Brain microvascular endothelial cell (primary cell): ENCODE measurements around the gene BATF3.
A peak's percentile ranks its signal among the peaks of the same experiment; 100 is the strongest.

Experiments used
- DNase-seq: peaks from one replicate; pipeline ENCODE4 v3.0.0-alpha.2; 2020
- H3K27ac ChIP-seq: fragments of 250-450 bp; sonication (Bioruptor Pico); 2 replicates; pipeline ENCODE4 v1.5.1; 2020; ENCODE audit warnings: mild to moderate bottlenecking, moderate library complexity
- H3K27me3 ChIP-seq: fragments of 250-450 bp; sonication (Bioruptor Pico); replicated peaks from 2 replicates; pipeline ENCODE4 v1.5.1; 2020; ENCODE audit warnings: mild to moderate bottlenecking
- H3K36me3 ChIP-seq: fragments of 250-450 bp; sonication (Bioruptor Pico); replicated peaks from 2 replicates; pipeline ENCODE4 v1.5.1; 2020; ENCODE audit warnings: mild to moderate bottlenecking
- H3K4me3 ChIP-seq: 2 replicates; pipeline ENCODE4 v1.5.1; 2011; ENCODE audit warnings: low read depth, mild to moderate bottlenecking, control low read depth, low read length, moderate library complexity
- in situ Hi-C: cut with HindIII; loops from 2 replicates; pipeline ENCODE4 v1.10.0; 2017; ENCODE audit warnings: low sequenced_read_pairs, low pct_ligation_motif_present
- TF ChIP-seq, protein P1 (sequence below): IDR thresholded peaks from 2 replicates; pipeline ENCODE4 v1.5.1; 2011; ENCODE audit warnings: low read depth, mild to moderate bottlenecking, moderate library complexity, low read length, control low read depth, inconsistent platforms; ENCODE audit errors: missing control alignments

The BATF3 gene

DNA sequence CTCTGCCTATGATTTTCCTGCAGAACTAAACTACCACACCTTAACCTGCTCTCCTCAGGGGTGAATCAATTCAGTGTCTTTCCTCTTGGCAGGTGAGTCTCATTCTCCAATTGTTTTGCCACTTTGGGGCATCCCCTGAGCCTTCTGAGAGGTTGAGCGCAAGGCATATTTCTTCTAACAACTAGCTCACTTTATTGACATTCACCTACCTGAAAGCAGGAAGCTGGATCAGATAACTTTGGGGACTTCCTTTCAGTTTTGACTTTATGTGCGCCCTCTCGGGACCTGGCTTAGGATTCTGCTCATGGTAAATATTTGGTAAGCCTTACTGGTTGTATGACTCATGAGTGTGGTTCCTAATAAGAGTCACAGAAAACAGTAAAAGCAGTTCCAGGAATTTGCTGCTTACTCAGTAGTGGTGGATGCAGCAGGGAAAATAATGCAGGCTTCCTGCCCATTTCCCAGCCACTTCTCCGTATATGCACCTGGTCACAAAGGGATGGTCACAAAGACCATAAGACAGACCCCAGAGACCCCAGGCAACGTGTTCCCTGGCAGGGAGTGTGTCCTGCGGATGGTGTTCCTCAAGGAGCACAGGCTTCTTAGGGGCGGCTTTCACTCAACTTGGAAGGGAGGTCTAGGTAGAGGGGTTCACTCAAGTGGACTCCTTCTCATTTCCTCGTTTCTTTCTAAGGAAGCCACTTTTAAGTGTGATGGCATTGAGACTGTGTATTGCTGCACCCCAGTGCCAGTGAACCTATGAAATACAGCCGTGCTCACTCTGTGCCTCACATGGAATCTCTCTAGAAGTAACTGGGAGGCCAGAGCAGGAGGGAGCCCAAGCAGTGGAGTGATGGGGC is 22.0 kb upstream of the BATF3 start:
- H3K27me3 ChIP-seq, result no peaks in the 10 kb centered on the region

DNA sequence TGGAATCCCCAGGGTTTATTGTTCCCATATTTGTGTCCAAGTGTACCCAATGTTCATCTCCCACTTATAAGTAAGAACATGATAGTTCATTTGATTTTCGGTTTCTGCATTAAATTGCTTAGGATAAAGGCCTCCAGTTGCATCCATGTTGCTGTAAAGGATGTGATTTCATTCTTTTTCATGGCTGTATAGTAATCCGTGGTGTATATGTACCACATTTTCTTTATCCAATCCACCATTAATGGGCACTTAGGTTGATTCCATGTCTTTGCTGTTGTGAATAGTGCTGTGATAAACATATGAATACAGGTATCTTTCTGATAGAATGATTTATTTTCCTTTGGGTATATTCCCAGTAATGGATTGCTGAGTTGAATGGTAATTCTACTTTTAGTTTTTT is 20.0 kb upstream of the BATF3 start:
- no peak overlapping the region for H3K4me3 ChIP-seq
- H3K27me3 ChIP-seq, result no peaks in the 10 kb centered on the region
- DNase-seq, result no peak
- in situ Hi-C loops, result no loop called here
- TF ChIP-seq, protein P1, sequence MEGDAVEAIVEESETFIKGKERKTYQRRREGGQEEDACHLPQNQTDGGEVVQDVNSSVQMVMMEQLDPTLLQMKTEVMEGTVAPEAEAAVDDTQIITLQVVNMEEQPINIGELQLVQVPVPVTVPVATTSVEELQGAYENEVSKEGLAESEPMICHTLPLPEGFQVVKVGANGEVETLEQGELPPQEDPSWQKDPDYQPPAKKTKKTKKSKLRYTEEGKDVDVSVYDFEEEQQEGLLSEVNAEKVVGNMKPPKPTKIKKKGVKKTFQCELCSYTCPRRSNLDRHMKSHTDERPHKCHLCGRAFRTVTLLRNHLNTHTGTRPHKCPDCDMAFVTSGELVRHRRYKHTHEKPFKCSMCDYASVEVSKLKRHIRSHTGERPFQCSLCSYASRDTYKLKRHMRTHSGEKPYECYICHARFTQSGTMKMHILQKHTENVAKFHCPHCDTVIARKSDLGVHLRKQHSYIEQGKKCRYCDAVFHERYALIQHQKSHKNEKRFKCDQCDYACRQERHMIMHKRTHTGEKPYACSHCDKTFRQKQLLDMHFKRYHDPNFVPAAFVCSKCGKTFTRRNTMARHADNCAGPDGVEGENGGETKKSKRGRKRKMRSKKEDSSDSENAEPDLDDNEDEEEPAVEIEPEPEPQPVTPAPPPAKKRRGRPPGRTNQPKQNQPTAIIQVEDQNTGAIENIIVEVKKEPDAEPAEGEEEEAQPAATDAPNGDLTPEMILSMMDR, result no peak
- H3K27ac ChIP-seq, result no peak overlapping the region
- H3K36me3 ChIP-seq, result no peaks in the 10 kb centered on the region

More for the DNA sequence above, 22.0 kb upstream of the BATF3 start:
- Histone ChIP-seq H3K36me3 (no peaks in the 10 kb centered on the region), H3K27ac (no peak overlapping the region), H3K4me3 (no peak overlapping the region)
- DNase-seq, result peak; percentile 45
- in situ Hi-C loops, result no loop called here
- TF ChIP-seq, protein P1, result no peak

DNA sequence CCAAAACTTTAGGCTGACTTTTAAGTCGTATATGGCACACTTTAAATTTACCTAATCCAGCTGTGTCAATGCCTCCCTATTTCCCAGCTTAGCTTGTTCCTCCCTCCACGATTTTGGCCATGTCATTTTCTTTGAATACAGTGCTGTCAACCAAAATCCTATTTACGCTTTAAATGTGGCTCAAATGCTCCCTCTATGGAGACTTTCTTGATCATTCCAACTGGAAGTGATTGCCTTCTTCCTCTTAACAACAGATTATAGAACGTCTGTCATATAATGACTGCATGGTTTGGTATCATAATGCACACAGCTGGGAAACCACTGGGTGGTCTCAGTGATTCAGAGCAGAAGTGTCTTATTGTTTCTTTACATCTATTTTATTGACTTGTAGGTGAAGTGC is 18.9 kb upstream of the BATF3 start:
- TF ChIP-seq, protein P1, result peak; percentile 43
- in situ Hi-C loops, result no loop called here
- no peaks in the 10 kb centered on the region for H3K36me3 ChIP-seq
- DNase-seq, result no peak
- H3K27ac ChIP-seq, result no peak overlapping the region
- H3K27me3 ChIP-seq, result no peaks in the 10 kb centered on the region
- no peak overlapping the region for H3K4me3 ChIP-seq

DNA sequence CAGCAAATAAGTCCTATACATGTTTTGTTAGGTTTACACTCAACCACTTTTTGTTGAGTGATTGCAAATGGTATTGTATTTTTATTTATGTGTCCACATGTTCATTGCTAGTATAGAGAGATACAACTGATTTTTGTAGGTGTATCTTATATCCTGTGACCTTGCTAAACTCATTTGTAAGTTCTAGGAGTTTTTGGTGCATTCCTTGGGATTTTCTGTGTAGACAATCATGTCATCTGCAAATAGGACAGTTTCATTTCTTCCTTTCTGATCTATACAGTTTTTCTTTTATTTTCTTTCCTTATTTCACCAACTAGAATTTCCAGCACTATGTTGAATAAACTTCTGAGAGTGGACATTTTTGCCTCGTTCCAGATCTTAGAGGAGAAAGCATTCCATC is 16.5 kb upstream of the BATF3 start:
- TF ChIP-seq, protein P1, result no peak
- DNase-seq, result no peak
- Histone ChIP-seq H3K4me3 (no peak overlapping the region), H3K36me3 (no peaks in the 10 kb centered on the region), H3K27ac (no peak overlapping the region), H3K27me3 (no peaks in the 10 kb centered on the region)
- in situ Hi-C loops, result no loop called here

DNA sequence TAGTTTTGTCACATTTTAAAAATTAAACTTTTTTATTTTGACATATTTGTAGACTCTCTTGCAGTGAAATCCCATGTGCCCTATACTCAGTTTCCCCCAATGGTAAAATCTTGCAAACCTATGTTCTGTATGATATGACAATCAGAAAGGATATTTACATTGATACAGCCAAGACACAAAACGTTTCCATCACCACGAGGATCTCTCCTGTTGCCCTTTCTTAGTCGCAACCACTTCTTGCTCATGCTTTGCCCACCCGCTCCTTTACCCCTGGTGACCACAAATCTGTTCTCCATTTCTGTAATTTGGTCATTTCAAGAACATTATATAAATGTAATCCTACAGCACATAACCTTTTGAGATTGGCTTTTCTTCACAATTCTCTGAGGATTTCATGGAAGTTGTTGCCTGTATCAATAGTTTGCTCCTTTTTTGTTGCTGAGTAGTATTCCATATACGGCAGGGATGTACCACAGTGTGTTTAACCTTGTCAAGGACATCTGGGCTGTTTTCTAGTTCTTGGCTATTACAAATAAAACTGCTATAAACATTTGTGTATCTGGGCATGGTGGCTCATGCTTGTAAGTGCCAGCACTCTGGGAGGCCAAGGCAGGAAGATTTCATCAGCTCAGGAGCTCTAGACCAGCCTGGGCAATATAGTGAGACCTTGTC is 14.0 kb upstream of the BATF3 start:
- no peaks in the 10 kb centered on the region for H3K27me3 ChIP-seq
- DNase-seq, result no peak
- TF ChIP-seq, protein P1, result no peak
- H3K36me3 ChIP-seq, result no peaks in the 10 kb centered on the region
- in situ Hi-C loops, result no loop called here
- H3K27ac ChIP-seq, result no peak overlapping the region
- H3K4me3 ChIP-seq, result no peak overlapping the region
